KMS-11 (cell line): Measurements from ENCODE around the gene ANGPTL8.

ENCODE experiments used
- H2AFZ ChIP-seq: fragments of 200-600 bp; sonication (generic); 2 replicates; pipeline ENCODE4 v1.6.1; 2016; ENCODE audit warnings: antibody characterized with exemption, mixed run types, low read depth
- H3K27ac ChIP-seq: fragments of 200-600 bp; sonication (generic); 2 replicates; pipeline ENCODE4 v1.6.1; 2016; ENCODE audit warnings: mild to moderate bottlenecking, mixed run types
- H3K27me3 ChIP-seq: fragments of 200-600 bp; sonication (generic); 2 replicates; pipeline ENCODE4 v1.6.1; 2017; ENCODE audit warnings: mild to moderate bottlenecking, low read depth, mixed run types, moderate library complexity; ENCODE audit not compliant: insufficient read depth
- H3K36me3 ChIP-seq: fragments of 200-600 bp; sonication (generic); 2 replicates; pipeline ENCODE4 v1.6.1; 2017; ENCODE audit warnings: mild to moderate bottlenecking, mixed run types; ENCODE audit not compliant: insufficient read depth
- H3K4me1 ChIP-seq: fragments of 200-600 bp; sonication (generic); 2 replicates; pipeline ENCODE4 v1.6.1; 2016; ENCODE audit warnings: mild to moderate bottlenecking, low read depth, mixed run types; ENCODE audit not compliant: poor library complexity, severe bottlenecking
- H3K4me2 ChIP-seq: fragments of 200-600 bp; sonication (generic); 2 replicates; pipeline ENCODE4 v1.7.0; 2016; ENCODE audit warnings: mild to moderate bottlenecking, mixed run types
- H3K4me3 ChIP-seq: fragments of 200-600 bp; sonication (generic); IDR thresholded peaks from 2 replicates; pipeline ENCODE4 v1.6.1; 2017; ENCODE audit warnings: low read depth, low read length, mixed read lengths; ENCODE audit not compliant: insufficient read depth
- H3K79me2 ChIP-seq: fragments of 200-600 bp; sonication (generic); 2 replicates; pipeline ENCODE4 v1.6.1; 2016; ENCODE audit warnings: low read depth, mixed run types; ENCODE audit not compliant: insufficient read depth
- H3K9ac ChIP-seq: fragments of 200-600 bp; sonication (generic); 2 replicates; pipeline ENCODE4 v1.6.1; 2016; ENCODE audit warnings: mild to moderate bottlenecking, mixed run types
- H4K20me1 ChIP-seq: fragments of 200-600 bp; sonication (generic); 2 replicates; pipeline ENCODE4 v1.6.1; 2016; ENCODE audit warnings: mild to moderate bottlenecking, mixed run types; ENCODE audit not compliant: insufficient read depth
- TF ChIP-seq, protein P1 (sequence below): fragments of 200-600 bp; sonication (generic); conservative IDR thresholded peaks from 2 replicates; pipeline ENCODE4 v1.6.1; 2017; ENCODE audit warnings: low read depth, mild to moderate bottlenecking, antibody characterized with exemption, low read length, moderate library complexity, mixed read lengths

Gene ANGPTL8, protein sequence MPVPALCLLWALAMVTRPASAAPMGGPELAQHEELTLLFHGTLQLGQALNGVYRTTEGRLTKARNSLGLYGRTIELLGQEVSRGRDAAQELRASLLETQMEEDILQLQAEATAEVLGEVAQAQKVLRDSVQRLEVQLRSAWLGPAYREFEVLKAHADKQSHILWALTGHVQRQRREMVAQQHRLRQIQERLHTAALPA

DNA sequence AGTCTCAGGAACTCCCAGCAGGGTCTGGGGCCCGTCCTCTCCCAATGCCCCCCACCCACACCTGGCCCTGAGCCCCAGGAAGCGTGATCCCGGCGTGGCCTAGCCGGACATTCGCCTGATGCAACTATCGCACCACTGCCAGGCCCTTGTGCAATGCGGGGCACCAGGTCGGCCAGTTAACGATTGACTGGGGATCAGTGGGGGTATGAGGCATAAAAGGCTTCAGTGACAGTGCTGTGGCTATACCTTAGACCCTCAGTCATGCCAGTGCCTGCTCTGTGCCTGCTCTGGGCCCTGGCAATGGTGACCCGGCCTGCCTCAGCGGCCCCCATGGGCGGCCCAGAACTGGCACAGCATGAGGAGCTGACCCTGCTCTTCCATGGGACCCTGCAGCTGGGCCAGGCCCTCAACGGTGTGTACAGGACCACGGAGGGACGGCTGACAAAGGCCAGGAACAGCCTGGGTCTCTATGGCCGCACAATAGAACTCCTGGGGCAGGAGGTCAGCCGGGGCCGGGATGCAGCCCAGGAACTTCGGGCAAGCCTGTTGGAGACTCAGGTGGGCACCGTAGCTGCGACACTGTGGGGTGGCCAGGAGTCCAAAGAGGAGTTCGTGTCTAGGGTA is at the start of gene ANGPTL8:
ANGPTL8 (plus strand) TSS at position 243 of the 624 bp plus-strand sequence; CDS start at position 262, 19 bp downstream.
- Histone ChIP-seq H3K27me3 (peaks cover 19% of the 10 kb centered on the region), H3K27ac (no peak within 1 kb of the TSS), H3K36me3 (no peaks in the 10 kb centered on the region), H3K4me1 (peaks cover 5% of the 10 kb centered on the region), H3K4me3 (no peak within 1 kb of the TSS), H3K9ac (no peak within 1 kb of the TSS), H4K20me1 (no peaks in the 10 kb centered on the region), H3K4me2 (no peak within 1 kb of the TSS), H3K79me2 (no peaks in the 10 kb centered on the region), H2AFZ (no peak within 1 kb of the TSS)
- TF ChIP-seq, protein P1, sequence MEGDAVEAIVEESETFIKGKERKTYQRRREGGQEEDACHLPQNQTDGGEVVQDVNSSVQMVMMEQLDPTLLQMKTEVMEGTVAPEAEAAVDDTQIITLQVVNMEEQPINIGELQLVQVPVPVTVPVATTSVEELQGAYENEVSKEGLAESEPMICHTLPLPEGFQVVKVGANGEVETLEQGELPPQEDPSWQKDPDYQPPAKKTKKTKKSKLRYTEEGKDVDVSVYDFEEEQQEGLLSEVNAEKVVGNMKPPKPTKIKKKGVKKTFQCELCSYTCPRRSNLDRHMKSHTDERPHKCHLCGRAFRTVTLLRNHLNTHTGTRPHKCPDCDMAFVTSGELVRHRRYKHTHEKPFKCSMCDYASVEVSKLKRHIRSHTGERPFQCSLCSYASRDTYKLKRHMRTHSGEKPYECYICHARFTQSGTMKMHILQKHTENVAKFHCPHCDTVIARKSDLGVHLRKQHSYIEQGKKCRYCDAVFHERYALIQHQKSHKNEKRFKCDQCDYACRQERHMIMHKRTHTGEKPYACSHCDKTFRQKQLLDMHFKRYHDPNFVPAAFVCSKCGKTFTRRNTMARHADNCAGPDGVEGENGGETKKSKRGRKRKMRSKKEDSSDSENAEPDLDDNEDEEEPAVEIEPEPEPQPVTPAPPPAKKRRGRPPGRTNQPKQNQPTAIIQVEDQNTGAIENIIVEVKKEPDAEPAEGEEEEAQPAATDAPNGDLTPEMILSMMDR: no peak

GRCh38 chr19:11190501-11190900 is 48.9 kb upstream of the ANGPTL8 start:
- no peaks in the 10 kb centered on the region for H3K27me3 ChIP-seq
- no peak overlapping the region for H3K4me3 ChIP-seq
- H4K20me1 ChIP-seq: no peaks in the 10 kb centered on the region
- H2AFZ ChIP-seq: no peak overlapping the region
- TF ChIP-seq, protein P1: no peak
- no peaks in the 10 kb centered on the region for H3K79me2 ChIP-seq
- H3K4me2 ChIP-seq: no peak overlapping the region
- H3K9ac ChIP-seq: no peak overlapping the region
- H3K36me3 ChIP-seq: no peaks in the 10 kb centered on the region
- H3K27ac ChIP-seq: no peak overlapping the region
- H3K4me1 ChIP-seq: no peaks in the 10 kb centered on the region

- H2AFZ ChIP-seq: no peak overlapping the region
- H3K4me1 ChIP-seq: no peaks in the 10 kb centered on the region
- no peaks in the 10 kb centered on the region for H3K79me2 ChIP-seq
- no peak overlapping the region for H3K4me3 ChIP-seq
- H3K27me3 ChIP-seq: no peaks in the 10 kb centered on the region
- H3K36me3 ChIP-seq: no peaks in the 10 kb centered on the region
- H3K27ac ChIP-seq: no peak overlapping the region
- no peak overlapping the region for H3K4me2 ChIP-seq
- TF ChIP-seq, protein P1: no peak
- no peak overlapping the region for H3K9ac ChIP-seq
- H4K20me1 ChIP-seq: no peaks in the 10 kb centered on the region
Observed at GRCh38 chr19:11191273-11191755, 48.1 kb upstream of the ANGPTL8 start.

GRCh38 chr19:11191934-11192333 is 47.5 kb upstream of the ANGPTL8 start:
- no peak overlapping the region for H3K27ac ChIP-seq
- H3K27me3 ChIP-seq: no peaks in the 10 kb centered on the region
- H3K36me3 ChIP-seq: no peaks in the 10 kb centered on the region
- H3K4me2 ChIP-seq: no peak overlapping the region
- no peak overlapping the region for H2AFZ ChIP-seq
- H4K20me1 ChIP-seq: no peaks in the 10 kb centered on the region
- no peak overlapping the region for H3K9ac ChIP-seq
- H3K4me3 ChIP-seq: no peak overlapping the region
- TF ChIP-seq, protein P1: no peak
- H3K4me1 ChIP-seq: no peaks in the 10 kb centered on the region
- H3K79me2 ChIP-seq: no peaks in the 10 kb centered on the region
